CD14-positive monocyte (primary cell): ENCODE data around the gene ST3GAL3. TPM values are rescaled to one million over a fixed set of nuclear protein-coding genes. Genes with fewer than 3 reads are reported as not detected.

Experiments
- DNase-seq, 3 donors: peaks; one replicate each; pipeline ENCODE4 v3.0.0-alpha.2; 2011 to 2022
- H2AFZ ChIP-seq: 2 replicates; pipeline ENCODE4 v1.6.0; 2012; ENCODE audit warnings: mild to moderate bottlenecking, low read depth, low read length, inconsistent platforms; ENCODE audit not compliant: insufficient read depth, poor library complexity, severe bottlenecking
- H3K27ac ChIP-seq, 2 donors: 1 replicate in 1 of 2; 2 replicates in 1 of 2; pipeline ENCODE4 v1.5.1; 2012 to 2013; ENCODE audit warnings: low read length in 2 of 2, control low read depth in 1 of 2, inconsistent platforms in 1 of 2, low read depth in 1 of 2, mild to moderate bottlenecking in 1 of 2
- H3K27me3 ChIP-seq, 2 donors: one replicate each; pipeline versions ENCODE4 v1.6.0 to v1.6.1; 2011 to 2013; ENCODE audit warnings: low read length in 2 of 2; ENCODE audit not compliant: control insufficient read depth in 2 of 2, insufficient read depth in 2 of 2
- H3K36me3 ChIP-seq, 2 donors: replicated peaks in 1 of 2; 1 replicate in 1 of 2; 2 replicates in 1 of 2; pipeline versions ENCODE4 v1.5.1 to v1.6.1; 2012 to 2013; ENCODE audit warnings: low read length in 2 of 2, control low read depth in 1 of 2, inconsistent platforms in 1 of 2, mild to moderate bottlenecking in 1 of 2; ENCODE audit not compliant: insufficient read depth in 2 of 2, control insufficient read depth in 1 of 2
- H3K4me1 ChIP-seq, 2 donors: 1 replicate in 1 of 2; 2 replicates in 1 of 2; pipeline versions ENCODE4 v1.5.1 to v1.6.1; 2012 to 2013; ENCODE audit warnings: low read length in 2 of 2, control low read depth in 1 of 2, inconsistent platforms in 1 of 2, mild to moderate bottlenecking in 1 of 2, moderate library complexity in 1 of 2; ENCODE audit not compliant: insufficient read depth in 2 of 2, control insufficient read depth in 1 of 2
- H3K4me2 ChIP-seq: replicated peaks from 2 replicates; pipeline ENCODE3; 2012; ENCODE audit warnings: low read length, moderate library complexity, mild to moderate bottlenecking; ENCODE audit not compliant: poor library complexity, severe bottlenecking; ENCODE audit errors: extremely low read depth
- H3K4me3 ChIP-seq, 3 experiments: fragments of 200-600 bp in 1 of 3; sonication (generic) in 1 of 3; replicated peaks in 1 of 3; 1 replicate in 2 of 3; 2 replicates in 1 of 3; pipeline ENCODE4 v1.5.1; 2011 to 2013; ENCODE audit warnings: low read length in 3 of 3, mild to moderate bottlenecking in 3 of 3, control low read depth in 2 of 3, low read depth in 2 of 3, inconsistent platforms in 1 of 3, moderate library complexity in 1 of 3
- H3K79me2 ChIP-seq: 2 replicates; pipeline ENCODE4 v1.6.0; 2012; ENCODE audit warnings: mild to moderate bottlenecking, control low read depth, inconsistent platforms, low read length, moderate library complexity; ENCODE audit not compliant: insufficient read depth
- H3K9ac ChIP-seq: 2 replicates; pipeline ENCODE4 v1.6.0; 2017; ENCODE audit warnings: low read length, mild to moderate bottlenecking; ENCODE audit not compliant: insufficient read depth, poor library complexity, severe bottlenecking
- H3K9me3 ChIP-seq, 2 donors: replicated peaks in 1 of 2; 1 replicate in 1 of 2; 2 replicates in 1 of 2; pipeline versions ENCODE4 v1.5.1 to v1.6.1; 2012 to 2013; ENCODE audit warnings: low read length in 2 of 2, control low read depth in 1 of 2; ENCODE audit not compliant: control insufficient read depth in 1 of 2, insufficient read depth in 1 of 2
- H4K20me1 ChIP-seq: 2 replicates; pipeline ENCODE4 v1.6.0; 2012; ENCODE audit warnings: mild to moderate bottlenecking, low read length, control low read depth, moderate library complexity; ENCODE audit not compliant: insufficient read depth
- H3K27ac Mint-ChIP-seq, 7 donors: one replicate each; pipeline ENCODE4 v1.8.0; 2020; ENCODE audit warnings: mild to moderate bottlenecking in 7 of 7, mixed read lengths in 7 of 7, moderate library complexity in 6 of 7, inconsistent platforms in 2 of 7
- H3K27me3 Mint-ChIP-seq, 3 donors: one replicate each; pipeline ENCODE4 v1.8.0; 2021 to 2022; ENCODE audit warnings: low read depth in 3 of 3, mild to moderate bottlenecking in 3 of 3, mixed read lengths in 3 of 3, moderate library complexity in 3 of 3, inconsistent platforms in 1 of 3
- H3K36me3 Mint-ChIP-seq, 2 donors: one replicate each; pipeline ENCODE4 v1.8.0; 2020; ENCODE audit warnings: mixed read lengths in 2 of 2, inconsistent platforms in 1 of 2, mild to moderate bottlenecking in 1 of 2
- H3K4me1 Mint-ChIP-seq: one replicate; pipeline ENCODE4 v1.8.0; 2020; ENCODE audit warnings: mild to moderate bottlenecking, mixed read lengths
- H3K4me3 Mint-ChIP-seq, 2 donors: one replicate each; pipeline ENCODE4 v1.8.0; 2020; ENCODE audit warnings: mild to moderate bottlenecking in 2 of 2, mixed read lengths in 2 of 2, moderate library complexity in 1 of 2
- H3K9me3 Mint-ChIP-seq, 7 donors: one replicate each; pipeline ENCODE4 v1.8.0; 2020 to 2022; ENCODE audit warnings: mixed read lengths in 7 of 7, mild to moderate bottlenecking in 6 of 7, moderate library complexity in 6 of 7, inconsistent platforms in 2 of 7
- WGBS: methylation state at CpG from one replicate; pipeline ENCODE4 v1.1.5; 2013; ENCODE audit warnings: missing lambda C conversion rate; ENCODE audit not compliant: insufficient coverage; 5-methylcytosine and 5-hydroxymethylcytosine counted together
- intact Hi-C, 2 donors: fragments of 100-400 bp; cut with micrococcal nuclease; formaldehyde crosslinking; loops; one replicate each; pipeline versions ENCODE4 v1.15.0 to v1.15.1; 2023
- polyA plus RNA-seq, 3 donors: library from polyadenylated mRNA; depleted of rRNA in 1 of 3; unstranded in 2 of 3; stranded (reverse) in 1 of 3; fragments of 300-500 nt in 2 of 3; fragments of >200 nt in 1 of 3; fragmentation: Illumina TruSeq in 2 of 3; gene quantifications; 1 replicate in 2 of 3; 2 replicates in 1 of 3; pipeline ENCODE4 v1.2.3, GENCODE V29; 2012 to 2021
- TF ChIP-seq, protein P1 (sequence below): fragments of 200-600 bp; IDR thresholded peaks from one replicate; pipeline ENCODE4 v1.8.0; 2022; ENCODE audit warnings: antibody characterized with exemption, mild to moderate bottlenecking

The ST3GAL3 gene
- polyA plus RNA-seq, 3 donors = 1.6 to 4.5 (median 2.1) TPM

DNA sequence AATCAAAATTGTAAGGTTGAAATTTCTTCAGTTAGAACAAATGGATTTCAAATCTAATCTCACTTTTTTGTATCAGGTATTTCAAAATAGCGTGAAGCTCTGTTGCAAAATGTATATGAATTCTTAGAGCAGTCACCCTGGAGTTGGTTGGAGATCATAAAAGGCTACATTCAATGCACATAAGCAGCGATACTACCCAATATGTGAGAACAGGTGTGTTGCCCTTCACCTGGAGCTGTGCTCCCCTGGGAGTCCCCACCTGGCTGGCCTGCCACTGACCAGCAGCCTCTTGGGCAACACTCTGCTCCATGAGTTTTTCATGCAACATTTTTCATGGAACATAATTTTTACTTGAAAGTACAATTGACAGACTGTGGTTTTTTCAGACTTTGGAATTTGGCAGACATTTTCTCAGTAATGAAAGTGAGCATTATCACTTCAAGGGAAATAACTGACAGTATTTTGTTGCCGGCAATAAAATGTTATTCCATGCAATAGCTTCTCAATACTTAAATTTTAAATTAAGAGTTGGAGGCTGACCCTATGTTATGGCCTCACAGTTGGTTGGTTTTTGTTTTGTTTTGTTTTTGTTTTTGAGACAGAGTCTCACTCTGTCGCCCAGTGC lies 95.1 kb downstream of the ST3GAL3 start:
- Mint-ChIP-seq H3K9me3 (no peaks in the 10 kb centered on the region), H3K4me1 (peaks cover 40% of the 10 kb centered on the region), H3K27me3 (no peaks in the 10 kb centered on the region), H3K36me3 (peaks cover 4 to 6% of the 10 kb centered on the region in 2 donors), H3K27ac (no peak overlapping the region), H3K4me3 (no peak overlapping the region)
- no peaks in the 10 kb centered on the region for H3K27me3 ChIP-seq
- H3K9ac ChIP-seq = no peak overlapping the region
- no peak overlapping the region for H2AFZ ChIP-seq
- H3K4me3 ChIP-seq = no peak overlapping the region
- TF ChIP-seq, protein P1, sequence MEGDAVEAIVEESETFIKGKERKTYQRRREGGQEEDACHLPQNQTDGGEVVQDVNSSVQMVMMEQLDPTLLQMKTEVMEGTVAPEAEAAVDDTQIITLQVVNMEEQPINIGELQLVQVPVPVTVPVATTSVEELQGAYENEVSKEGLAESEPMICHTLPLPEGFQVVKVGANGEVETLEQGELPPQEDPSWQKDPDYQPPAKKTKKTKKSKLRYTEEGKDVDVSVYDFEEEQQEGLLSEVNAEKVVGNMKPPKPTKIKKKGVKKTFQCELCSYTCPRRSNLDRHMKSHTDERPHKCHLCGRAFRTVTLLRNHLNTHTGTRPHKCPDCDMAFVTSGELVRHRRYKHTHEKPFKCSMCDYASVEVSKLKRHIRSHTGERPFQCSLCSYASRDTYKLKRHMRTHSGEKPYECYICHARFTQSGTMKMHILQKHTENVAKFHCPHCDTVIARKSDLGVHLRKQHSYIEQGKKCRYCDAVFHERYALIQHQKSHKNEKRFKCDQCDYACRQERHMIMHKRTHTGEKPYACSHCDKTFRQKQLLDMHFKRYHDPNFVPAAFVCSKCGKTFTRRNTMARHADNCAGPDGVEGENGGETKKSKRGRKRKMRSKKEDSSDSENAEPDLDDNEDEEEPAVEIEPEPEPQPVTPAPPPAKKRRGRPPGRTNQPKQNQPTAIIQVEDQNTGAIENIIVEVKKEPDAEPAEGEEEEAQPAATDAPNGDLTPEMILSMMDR = no peak
- no peaks in the 10 kb centered on the region for H3K36me3 ChIP-seq
- no peak overlapping the region for H3K4me2 ChIP-seq
- intact Hi-C loops = no loop called here
- H3K27ac ChIP-seq = no peak overlapping the region
- H3K9me3 ChIP-seq = no peaks in the 10 kb centered on the region
- H3K4me1 ChIP-seq = peaks cover 18 to 29% of the 10 kb centered on the region in 2 donors
- peaks cover 16% of the 10 kb centered on the region for H3K79me2 ChIP-seq
- no peak for DNase-seq
- H4K20me1 ChIP-seq = no peaks in the 10 kb centered on the region
- 86% methylated on average over 1 of the region's 4 CpGs for WGBS

DNA sequence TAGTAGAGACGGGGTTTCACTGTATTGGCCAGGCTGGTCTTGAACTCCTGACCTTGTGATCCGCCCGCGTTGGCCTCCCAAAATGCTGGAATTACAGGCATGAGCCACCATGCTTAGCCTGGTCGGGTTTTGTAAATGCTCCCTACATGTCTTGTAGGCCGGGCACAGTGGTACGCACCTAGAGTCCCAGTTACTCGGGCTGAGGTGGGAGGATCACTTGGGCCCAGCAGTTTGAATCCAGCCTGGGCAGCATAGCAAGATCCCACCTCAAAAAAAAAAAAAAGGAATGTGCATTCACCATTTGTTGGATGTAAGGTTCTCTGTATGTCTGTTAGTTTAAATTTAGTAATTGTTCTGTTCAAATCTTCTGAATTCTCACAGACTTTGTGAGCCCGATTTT lies 95.8 kb downstream of the ST3GAL3 start:
- no peak overlapping the region for H3K9ac ChIP-seq
- H3K4me3 Mint-ChIP-seq = no peak overlapping the region
- no peaks in the 10 kb centered on the region for H3K9me3 Mint-ChIP-seq
- H3K27ac Mint-ChIP-seq = no peak overlapping the region
- H3K27me3 Mint-ChIP-seq = no peaks in the 10 kb centered on the region
- H3K4me2 ChIP-seq = no peak overlapping the region
- 91% methylated on average over 7 of the region's 9 CpGs for WGBS
- H3K36me3 ChIP-seq = no peaks in the 10 kb centered on the region
- no peaks in the 10 kb centered on the region for H3K9me3 ChIP-seq
- intact Hi-C loops = no loop called here
- no peak overlapping the region for H3K27ac ChIP-seq
- H4K20me1 ChIP-seq = no peaks in the 10 kb centered on the region
- DNase-seq = no peak
- no peaks in the 10 kb centered on the region for H3K27me3 ChIP-seq
- no peak overlapping the region for H2AFZ ChIP-seq
- peaks cover 4 to 6% of the 10 kb centered on the region in 2 donors for H3K36me3 Mint-ChIP-seq
- H3K4me1 ChIP-seq = peaks cover 19 to 29% of the 10 kb centered on the region in 2 donors
- H3K4me1 Mint-ChIP-seq = peaks cover 40% of the 10 kb centered on the region
- H3K4me3 ChIP-seq = no peak overlapping the region
- TF ChIP-seq, protein P1 = no peak
- H3K79me2 ChIP-seq = peaks cover 16% of the 10 kb centered on the region
